ENCODE results near the gene BCKDHB. TPM values are rescaled to one million over a fixed set of nuclear protein-coding genes. Genes with fewer than 3 reads are reported as not detected.
"Not testable (repeated sequence)": the region's sequence is repeated elsewhere in the genome, so short reads cannot be mapped to it uniquely, and the experiment has no call there.

The BCKDHB gene
- total RNA-seq (2022): 28.0 and 29.7 TPM in 2 replicates
- Bru-seq, nascent RNA: percentile 73 among the genes with signal in this experiment
- BruChase-seq, experiment 1, labeled RNA remaining after a 2-hour chase: percentile 71 among the genes with signal in this experiment
- BruChase-seq, experiment 2, labeled RNA remaining after a 6-hour chase: percentile 67 among the genes with signal in this experiment
- long read RNA-seq, transcript BCKDHB-202 (11 exons, 1,514 nt): major isoform, 31 of 82 reads
- long read RNA-seq, transcript BCKDHB-201 (10 exons, 3,692 nt): minor isoform, 29 of 82 reads
- long read RNA-seq, partial matches to known transcripts: 5 of 82 reads
- long read RNA-seq, other reads (novel, unspliced or antisense): 17 of 82 reads

GRCh38 chr6:80106418-80107235 is at the start of gene BCKDHB:
TSS of gene BCKDHB (plus strand) at chr6:80106671. CDS start at chr6:80106694, 23 bp downstream.
- Mint-ChIP-seq H3K4me3 (ENCODE audit: unreplicated experiment) (peak within 1 kb of the TSS; percentile 93), H3K9me3 (ENCODE audit: unreplicated experiment) (no peaks in the 10 kb centered on the region), H3K27ac (ENCODE audit: unreplicated experiment) (peak within 1 kb of the TSS; percentile 83), H3K27me3 (ENCODE audit: insufficient read depth, unreplicated experiment) (no peaks in the 10 kb centered on the region), H3K4me1 (ENCODE audit: low read depth, unreplicated experiment) (peaks cover 16% of the 10 kb centered on the region), H3K36me3 (ENCODE audit: insufficient read depth, unreplicated experiment) (no peaks in the 10 kb centered on the region)
- no peak for TF ChIP-seq CTCF (IDR thresholded peaks at IDR 0.05; ENCODE audit: insufficient read depth in 1 of 2, low read depth in 1 of 2, low read length in 1 of 2, severe bottlenecking in 1 of 2, unreplicated experiment in 1 of 2)
- intact Hi-C loops (cut with micrococcal nuclease; ENCODE audit: unreplicated experiment): loop anchor here (1.0 to 10.0 kb wide), 3 partner anchors 21 to 104 kb away; partner anchors contain the start of gene TTK
- Histone ChIP-seq H3K4me3 (ENCODE audit: low read depth, low read length) (peak within 1 kb of the TSS; percentile 89), H3K36me3 (ENCODE audit: control insufficient read depth, insufficient read depth, low read length) (no peaks in the 10 kb centered on the region), H3K9me3 (no peaks in the 10 kb centered on the region), H3K4me1 (peaks cover 6% of the 10 kb centered on the region), H3K27me3 (replicated peaks; ENCODE audit: control insufficient read depth, insufficient read depth, low read length) (no peaks in the 10 kb centered on the region)
- DNase-seq: peak; percentile 99
- ChIA-PET POLR2A (interaction anchor here (0.5 to 1.5 kb wide), 11 partner anchors 12 to 205 kb away, joined by 3 to 5 read pairs (median 3); partner anchors contain the start of gene TTK), CTCF (interaction anchor here (0.7 to 1.0 kb wide), 3 partner anchors 22 to 108 kb away, joined by 3 to 7 read pairs (median 4); no protein-coding TSS in a partner anchor)
- BruUV-seq (replicated peaks): TSS peak; percentile 31

GRCh38 chr6:80060774-80061173 is 45.7 kb upstream of the BCKDHB start:
- Mint-ChIP-seq H3K9me3 (ENCODE audit: unreplicated experiment) (no peaks in the 10 kb centered on the region), H3K27me3 (ENCODE audit: insufficient read depth, unreplicated experiment) (peaks cover 3% of the 10 kb centered on the region), H3K4me3 (ENCODE audit: unreplicated experiment) (no peak overlapping the region), H3K27ac (ENCODE audit: unreplicated experiment) (no peak overlapping the region), H3K36me3 (ENCODE audit: insufficient read depth, unreplicated experiment) (no peaks in the 10 kb centered on the region), H3K4me1 (ENCODE audit: low read depth, unreplicated experiment) (no peaks in the 10 kb centered on the region)
- H3K4me3 ChIP-seq (ENCODE audit: low read depth, low read length): no peak overlapping the region
- H3K27me3 ChIP-seq (replicated peaks; ENCODE audit: control insufficient read depth, insufficient read depth, low read length): no peaks in the 10 kb centered on the region
- no peaks in the 10 kb centered on the region for H3K36me3 ChIP-seq (ENCODE audit: control insufficient read depth, insufficient read depth, low read length)
- ChIA-PET POLR2A (no interaction called here), CTCF (no interaction called here)
- no peak for TF ChIP-seq CTCF (IDR thresholded peaks at IDR 0.05; ENCODE audit: insufficient read depth in 1 of 2, low read depth in 1 of 2, low read length in 1 of 2, severe bottlenecking in 1 of 2, unreplicated experiment in 1 of 2)
- H3K4me1 ChIP-seq: no peaks in the 10 kb centered on the region
- intact Hi-C loops (cut with micrococcal nuclease; ENCODE audit: unreplicated experiment): no loop called here
- no TSS peak for BruUV-seq (replicated peaks)
- no peaks in the 10 kb centered on the region for H3K9me3 ChIP-seq
- no peak for DNase-seq

- H3K4me1 Mint-ChIP-seq (ENCODE audit: low read depth, unreplicated experiment); H3K27ac Mint-ChIP-seq (ENCODE audit: unreplicated experiment); H3K27me3 Mint-ChIP-seq (ENCODE audit: insufficient read depth, unreplicated experiment); intact Hi-C loops (cut with micrococcal nuclease; ENCODE audit: unreplicated experiment); BruUV-seq (replicated peaks); H3K36me3 Mint-ChIP-seq (ENCODE audit: insufficient read depth, unreplicated experiment); H3K36me3 ChIP-seq (ENCODE audit: control insufficient read depth, insufficient read depth, low read length); H3K4me3 Mint-ChIP-seq (ENCODE audit: unreplicated experiment); POLR2A ChIA-PET; H3K27me3 ChIP-seq (replicated peaks; ENCODE audit: control insufficient read depth, insufficient read depth, low read length); H3K9me3 ChIP-seq; H3K4me1 ChIP-seq; H3K9me3 Mint-ChIP-seq (ENCODE audit: unreplicated experiment); H3K4me3 ChIP-seq (ENCODE audit: low read depth, low read length); CTCF ChIA-PET: not testable (repeated sequence)
- DNase-seq: peak in 1 of 2 experiments; percentile 21
Measured at GRCh38 chr6:80068146-80068545, 38.3 kb upstream of the BCKDHB start.

GRCh38 chr6:80070431-80070830 is 36.0 kb upstream of the BCKDHB start:
- H3K27me3 Mint-ChIP-seq (ENCODE audit: insufficient read depth, unreplicated experiment); BruUV-seq (replicated peaks); H3K4me1 Mint-ChIP-seq (ENCODE audit: low read depth, unreplicated experiment); H3K4me3 ChIP-seq (ENCODE audit: low read depth, low read length); H3K4me1 ChIP-seq; DNase-seq; H3K9me3 ChIP-seq; H3K36me3 Mint-ChIP-seq (ENCODE audit: insufficient read depth, unreplicated experiment); intact Hi-C loops (cut with micrococcal nuclease; ENCODE audit: unreplicated experiment); H3K9me3 Mint-ChIP-seq (ENCODE audit: unreplicated experiment); CTCF ChIA-PET; H3K27me3 ChIP-seq (replicated peaks; ENCODE audit: control insufficient read depth, insufficient read depth, low read length); H3K36me3 ChIP-seq (ENCODE audit: control insufficient read depth, insufficient read depth, low read length); H3K4me3 Mint-ChIP-seq (ENCODE audit: unreplicated experiment); H3K27ac Mint-ChIP-seq (ENCODE audit: unreplicated experiment); POLR2A ChIA-PET: not testable (repeated sequence)

Data from Caco-2 (cell line).